ENCODE results near the gene IFNAR1. TPM values are rescaled to one million over a fixed set of nuclear protein-coding genes. Genes with fewer than 3 reads are reported as not detected.
A peak's percentile ranks its signal among the peaks of the same experiment; 100 is the strongest.

The IFNAR1 gene
- total and polyA plus RNA-seq, 9 of the 15 experiments (the other 6 are each of a cell fraction or from before 2014, with no cell fraction given) = 8.6 to 31.8 (median 14.8) TPM

DNA sequence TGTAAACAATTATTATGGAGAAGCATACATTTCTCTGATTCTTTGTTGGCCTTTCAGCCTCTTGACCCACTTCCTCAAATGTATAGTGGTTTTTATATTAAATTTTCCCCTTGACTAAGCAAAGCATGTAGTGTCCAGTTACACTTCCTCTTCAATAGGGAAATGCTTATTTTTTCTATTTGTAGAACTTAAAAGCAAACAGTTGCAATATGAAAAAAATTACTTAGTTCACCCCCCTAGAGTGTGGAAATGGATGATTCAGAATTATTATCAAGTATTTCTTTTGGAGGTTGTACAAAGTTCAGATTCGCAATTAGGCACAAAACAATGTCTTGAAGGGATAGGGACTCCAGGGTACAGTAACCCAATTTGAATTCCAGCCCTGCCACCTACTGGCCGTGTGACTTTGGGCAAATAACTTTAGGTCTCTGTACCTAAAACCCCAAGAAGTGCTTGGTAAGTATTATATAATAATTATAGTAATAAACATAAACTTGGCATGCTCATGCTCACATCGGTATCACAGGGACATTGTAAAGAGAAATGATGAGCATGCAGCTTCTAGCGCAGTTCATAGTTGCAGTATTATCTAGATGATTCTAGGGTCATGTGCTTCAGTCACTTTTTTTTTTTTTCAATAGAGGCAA lies 49.8 kb downstream of the IFNAR1 start (continued):
- TF ChIP-seq, protein P1, sequence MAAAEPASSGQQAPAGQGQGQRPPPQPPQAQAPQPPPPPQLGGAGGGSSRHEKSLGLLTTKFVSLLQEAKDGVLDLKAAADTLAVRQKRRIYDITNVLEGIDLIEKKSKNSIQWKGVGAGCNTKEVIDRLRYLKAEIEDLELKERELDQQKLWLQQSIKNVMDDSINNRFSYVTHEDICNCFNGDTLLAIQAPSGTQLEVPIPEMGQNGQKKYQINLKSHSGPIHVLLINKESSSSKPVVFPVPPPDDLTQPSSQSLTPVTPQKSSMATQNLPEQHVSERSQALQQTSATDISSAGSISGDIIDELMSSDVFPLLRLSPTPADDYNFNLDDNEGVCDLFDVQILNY (CRISPR knock-in tag; IDR thresholded peaks at IDR 0.05) = no peak
- TF ChIP-seq RBBP5 (IDR thresholded peaks at IDR 0.05; ENCODE audit: borderline replicate concordance, insufficient read depth, low read length, poor library complexity, severe bottlenecking) (no peak), MTA1 (IDR thresholded peaks at IDR 0.05; ENCODE audit: borderline replicate concordance) (no peak), HDAC1 (IDR thresholded peaks at IDR 0.05) (no peak), SMC3 (conservative IDR thresholded peaks at IDR 0.05; ENCODE audit: insufficient read depth, low read depth, low read length) (peak; percentile 75), SMAD1 (IDR thresholded peaks at IDR 0.05; ENCODE audit: low read depth, low read length, partially characterized antibody) (no peak), ERF (CRISPR knock-in tag; IDR thresholded peaks at IDR 0.05) (no peak)
- TF ChIP-seq, protein P2, sequence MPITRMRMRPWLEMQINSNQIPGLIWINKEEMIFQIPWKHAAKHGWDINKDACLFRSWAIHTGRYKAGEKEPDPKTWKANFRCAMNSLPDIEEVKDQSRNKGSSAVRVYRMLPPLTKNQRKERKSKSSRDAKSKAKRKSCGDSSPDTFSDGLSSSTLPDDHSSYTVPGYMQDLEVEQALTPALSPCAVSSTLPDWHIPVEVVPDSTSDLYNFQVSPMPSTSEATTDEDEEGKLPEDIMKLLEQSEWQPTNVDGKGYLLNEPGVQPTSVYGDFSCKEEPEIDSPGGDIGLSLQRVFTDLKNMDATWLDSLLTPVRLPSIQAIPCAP (CRISPR knock-in tag; IDR thresholded peaks at IDR 0.05; ENCODE audit: borderline replicate concordance) = no peak
